Smooth muscle cell (in vitro differentiated cells): ENCODE results near the gene ZSCAN26. TPM values are rescaled to one million over a fixed set of nuclear protein-coding genes. Genes with fewer than 3 reads are reported as not detected.
A peak's percentile ranks its signal among the peaks of the same experiment; 100 is the strongest.

Experiments used
- DNase-seq: peaks from one replicate; lab custom pipeline; 2025; ENCODE audit not compliant: unreplicated experiment; lab: John Stamatoyannopoulos, UW
- H2AFZ ChIP-seq: fragments of 200-600 bp; sonication (generic); 2 replicates; pipeline ENCODE4 v1.6.0; 2016; ENCODE audit warnings: antibody characterized with exemption, low read depth, mild to moderate bottlenecking
- H3F3A ChIP-seq: fragments of 200-600 bp; sonication (generic); 2 replicates; pipeline ENCODE4 v1.6.0; 2017; ENCODE audit warnings: antibody characterized with exemption, low read depth
- H3K27ac ChIP-seq: fragments of 200-600 bp; sonication (generic); 2 replicates; pipeline ENCODE4 v1.5.1; 2016; ENCODE audit warnings: low read depth, mild to moderate bottlenecking
- H3K27me3 ChIP-seq: fragments of 200-600 bp; sonication (generic); 2 replicates; pipeline ENCODE4 v1.6.1; 2016; ENCODE audit warnings: low read depth, mild to moderate bottlenecking
- H3K36me3 ChIP-seq: fragments of 200-600 bp; sonication (generic); 2 replicates; pipeline ENCODE4 v1.5.1; 2016; ENCODE audit warnings: low read depth
- H3K4me1 ChIP-seq: fragments of 200-600 bp; sonication (generic); 2 replicates; pipeline ENCODE4 v1.5.1; 2016; ENCODE audit warnings: low read depth
- H3K4me2 ChIP-seq: fragments of 200-600 bp; sonication (generic); 2 replicates; pipeline ENCODE4 v1.6.0; 2016; ENCODE audit warnings: mild to moderate bottlenecking
- H3K4me3 ChIP-seq: fragments of 200-600 bp; sonication (generic); 2 replicates; pipeline ENCODE4 v1.5.1; 2016; ENCODE audit warnings: mild to moderate bottlenecking
- H3K79me2 ChIP-seq: fragments of 200-600 bp; sonication (generic); 2 replicates; pipeline ENCODE4 v1.6.0; 2016; ENCODE audit warnings: low read depth, mild to moderate bottlenecking
- H3K9ac ChIP-seq: fragments of 200-600 bp; sonication (generic); 2 replicates; pipeline ENCODE4 v1.6.0; 2016; ENCODE audit warnings: low read depth
- H3K9me3 ChIP-seq: fragments of 200-600 bp; sonication (generic); replicated peaks from 2 replicates; pipeline ENCODE4 v1.5.1; 2016; ENCODE audit warnings: low read depth
- H4K20me1 ChIP-seq: fragments of 200-600 bp; sonication (generic); 2 replicates; pipeline ENCODE4 v1.6.0; 2016; ENCODE audit warnings: low read depth
- WGBS: methylation state at CpG from one replicate; pipeline ENCODE4 v1.1.7; 2016; ENCODE audit warnings: low lambda C conversion rate; 5-methylcytosine and 5-hydroxymethylcytosine counted together
- polyA plus RNA-seq: library from polyadenylated mRNA; unstranded; fragments of >200 nt; fragmentation: Nextera tagmentation; extraction: Ambion mirVana; gene quantifications from 2 replicates; pipeline ENCODE4 v1.2.1, GENCODE V29; 2016
- total RNA-seq: library from RNA; depleted of rRNA; stranded (reverse); fragments of >200 nt; gene quantifications from 2 replicates; pipeline ENCODE4 v1.2.3, GENCODE V29; 2014
- TF ChIP-seq, protein P1 (sequence below): fragments of 200-600 bp; sonication (generic); IDR thresholded peaks from 2 replicates; pipeline ENCODE4 v1.5.1; 2017; ENCODE audit warnings: borderline replicate concordance, mild to moderate bottlenecking, antibody characterized with exemption; ENCODE audit not compliant: insufficient read depth, poor library complexity, severe bottlenecking

ZSCAN26 gene
- 16.1 and 22.4 TPM in 2 replicates for total RNA-seq
- polyA plus RNA-seq: 7.0 and 10.7 TPM in 2 replicates

- peaks cover 20% of the 10 kb centered on the region for H3K4me1 ChIP-seq
- TF ChIP-seq, protein P1, sequence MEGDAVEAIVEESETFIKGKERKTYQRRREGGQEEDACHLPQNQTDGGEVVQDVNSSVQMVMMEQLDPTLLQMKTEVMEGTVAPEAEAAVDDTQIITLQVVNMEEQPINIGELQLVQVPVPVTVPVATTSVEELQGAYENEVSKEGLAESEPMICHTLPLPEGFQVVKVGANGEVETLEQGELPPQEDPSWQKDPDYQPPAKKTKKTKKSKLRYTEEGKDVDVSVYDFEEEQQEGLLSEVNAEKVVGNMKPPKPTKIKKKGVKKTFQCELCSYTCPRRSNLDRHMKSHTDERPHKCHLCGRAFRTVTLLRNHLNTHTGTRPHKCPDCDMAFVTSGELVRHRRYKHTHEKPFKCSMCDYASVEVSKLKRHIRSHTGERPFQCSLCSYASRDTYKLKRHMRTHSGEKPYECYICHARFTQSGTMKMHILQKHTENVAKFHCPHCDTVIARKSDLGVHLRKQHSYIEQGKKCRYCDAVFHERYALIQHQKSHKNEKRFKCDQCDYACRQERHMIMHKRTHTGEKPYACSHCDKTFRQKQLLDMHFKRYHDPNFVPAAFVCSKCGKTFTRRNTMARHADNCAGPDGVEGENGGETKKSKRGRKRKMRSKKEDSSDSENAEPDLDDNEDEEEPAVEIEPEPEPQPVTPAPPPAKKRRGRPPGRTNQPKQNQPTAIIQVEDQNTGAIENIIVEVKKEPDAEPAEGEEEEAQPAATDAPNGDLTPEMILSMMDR: no peak
- no peaks in the 10 kb centered on the region for H4K20me1 ChIP-seq
- H3K79me2 ChIP-seq: peaks cover 25% of the 10 kb centered on the region
- H3K9me3 ChIP-seq: no peaks in the 10 kb centered on the region
- peak within 1 kb of the TSS; percentile 40 for H3K27ac ChIP-seq
- H3K9ac ChIP-seq: peak within 1 kb of the TSS; percentile 80
- no peaks in the 10 kb centered on the region for H3K27me3 ChIP-seq
- no peaks in the 10 kb centered on the region for H3K36me3 ChIP-seq
- peak within 1 kb of the TSS; percentile 100 for H2AFZ ChIP-seq
- peak within 1 kb of the TSS; percentile 88 for H3K4me2 ChIP-seq
- peak within 1 kb of the TSS; percentile 93 for H3K4me3 ChIP-seq
- WGBS: 2% methylated on average over 32 of the region's 32 CpGs
- DNase-seq: peak; percentile 86
- peaks cover 9% of the 10 kb centered on the region for H3F3A ChIP-seq
Observed at GRCh38 chr6:28266962-28267694, at the start of gene ZSCAN26. Gene ZSCAN26 (plus strand): TSS chr6:28267143. CDS start chr6:28271920, 4,777 bp downstream.

DNA sequence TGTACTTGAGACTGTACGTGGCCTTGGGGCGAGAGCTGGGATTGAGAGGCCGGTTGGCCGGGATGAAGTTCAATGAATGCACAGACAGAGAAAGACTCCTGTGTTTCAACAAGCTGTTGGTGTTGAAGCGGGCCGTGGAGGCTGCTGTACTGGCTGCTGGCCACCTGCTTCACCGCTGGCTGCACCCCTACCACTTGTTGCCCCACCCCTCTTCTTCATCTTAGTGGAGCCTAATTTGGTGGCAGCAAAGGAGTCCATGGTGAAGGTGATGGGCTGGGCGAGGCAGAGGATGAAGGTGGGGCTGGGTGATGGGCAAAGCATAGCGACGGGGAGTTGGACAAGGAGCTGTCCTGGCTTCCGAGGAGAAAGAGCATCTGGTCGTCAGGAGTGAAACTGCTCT, 49.1 kb upstream of the ZSCAN26 start:
- DNase-seq: no peak
- peak overlapping the region; percentile 97 for H3K4me2 ChIP-seq
- no peaks in the 10 kb centered on the region for H3K9me3 ChIP-seq

GRCh38 chr6:28218312-28219248, 48.4 kb upstream of the ZSCAN26 start:
- Histone ChIP-seq H3K36me3 (no peaks in the 10 kb centered on the region), H3K4me3 (peak overlapping the region; percentile 80), H3K27me3 (peaks cover 44% of the 10 kb centered on the region), H3K27ac (peak overlapping the region; percentile 42), H2AFZ (peak overlapping the region; percentile 84), H3F3A (no peaks in the 10 kb centered on the region), H4K20me1 (no peaks in the 10 kb centered on the region), H3K4me1 (peaks cover 4% of the 10 kb centered on the region), H3K9ac (peak overlapping the region; percentile 68), H3K79me2 (no peaks in the 10 kb centered on the region), H3K9me3 (no peaks in the 10 kb centered on the region), H3K4me2 (peak overlapping the region; percentile 97)
- TF ChIP-seq, protein P1: no peak
- 19% methylated on average over 36 of the region's 56 CpGs for WGBS
- DNase-seq: peak; percentile 19

More for the DNA sequence above, 49.1 kb upstream of the ZSCAN26 start:
- WGBS: 95% methylated on average over 11 of the region's 12 CpGs
- TF ChIP-seq, protein P1: no peak
- H3K36me3 ChIP-seq: no peaks in the 10 kb centered on the region
- no peaks in the 10 kb centered on the region for H3K79me2 ChIP-seq
- H2AFZ ChIP-seq: no peak overlapping the region
- H3K9ac ChIP-seq: no peak overlapping the region
- H3K4me1 ChIP-seq: peaks cover 7% of the 10 kb centered on the region
- peaks cover 50% of the 10 kb centered on the region for H3K27me3 ChIP-seq
- H3K27ac ChIP-seq: no peak overlapping the region
- no peaks in the 10 kb centered on the region for H3F3A ChIP-seq
- peak overlapping the region; percentile 80 for H3K4me3 ChIP-seq
- H4K20me1 ChIP-seq: no peaks in the 10 kb centered on the region
